Activated T-helper 1 cell treated with anti-CD3 and anti-CD28 coated beads, Interleukin-12 subunit alpha, Interleukin-12 subunit beta, Interleukin-2, Interleukin-4 antibody, amounts not matched to agents 30 ng/mL and 10 ng/mL and 1 ng/mL, durations not matched to agents 14 hours and 24 hours and 36 hours (primary cell): ENCODE results near the gene RBM20. TPM values are rescaled to one million over a fixed set of nuclear protein-coding genes. Genes with fewer than 3 reads are reported as not detected.

ENCODE experiments used
- DNase-seq: peaks from one replicate; pipeline ENCODE4 v3.0.0; 2021; ENCODE audit warnings: low spot score
- H3K27ac Mint-ChIP-seq: one replicate; pipeline ENCODE4 v1.8.0; 2021; ENCODE audit warnings: mild to moderate bottlenecking, mixed read lengths
- H3K27me3 Mint-ChIP-seq: one replicate; pipeline ENCODE4 v1.8.0; 2022; ENCODE audit warnings: mild to moderate bottlenecking, moderate library complexity, mixed read lengths; ENCODE audit not compliant: insufficient read depth
- H3K36me3 Mint-ChIP-seq: one replicate; pipeline ENCODE4 v1.8.0; 2021; ENCODE audit warnings: low read depth, mixed read lengths
- H3K4me1 Mint-ChIP-seq: one replicate; pipeline ENCODE4 v1.8.0; 2021; ENCODE audit warnings: low read depth, mixed read lengths
- H3K4me3 Mint-ChIP-seq: one replicate; pipeline ENCODE4 v1.8.0; 2021; ENCODE audit warnings: mild to moderate bottlenecking, moderate library complexity, mixed read lengths
- H3K9me3 Mint-ChIP-seq: one replicate; pipeline ENCODE4 v1.8.0; 2021; ENCODE audit warnings: mixed read lengths
- intact Hi-C: fragments of 100-400 bp; cut with micrococcal nuclease; formaldehyde crosslinking; loops from one replicate; pipeline ENCODE4 v1.15.1; 2024
- total RNA-seq: library from RNA; stranded (reverse); gene quantifications from 2 replicates; pipeline ENCODE4 v1.2.3, GENCODE V29; 2022

Gene RBM20
- total RNA-seq, 1 donor from 2014 or later = not detected

GRCh38 chr10:110867807-110868465, 223.8 kb downstream of the RBM20 start:
- no peak for DNase-seq
- peaks cover 92% of the 10 kb centered on the region for H3K4me1 Mint-ChIP-seq

GRCh38 chr10:110868981-110869380, 224.8 kb downstream of the RBM20 start:
- Mint-ChIP-seq H3K27ac (peak overlapping the region; percentile 98), H3K36me3 (peaks cover 2% of the 10 kb centered on the region), H3K4me1 (peaks cover 90% of the 10 kb centered on the region), H3K4me3 (peak overlapping the region; percentile 93), H3K27me3 (no peaks in the 10 kb centered on the region), H3K9me3 (no peaks in the 10 kb centered on the region)
- no peak for DNase-seq
- intact Hi-C loops = loop anchor here (10.0 kb wide), 4 partner anchors 254 to 864 kb away; partner anchors contain the start of gene ADD3

More at GRCh38 chr10:110867807-110868465, 223.8 kb downstream of the RBM20 start:
- Mint-ChIP-seq H3K9me3 (no peaks in the 10 kb centered on the region), H3K4me3 (peak overlapping the region; percentile 34), H3K36me3 (peaks cover 4% of the 10 kb centered on the region), H3K27ac (peak overlapping the region; percentile 98), H3K27me3 (no peaks in the 10 kb centered on the region)
- intact Hi-C loops = loop anchor here (10.0 kb wide), 4 partner anchors 253 to 863 kb away; partner anchors contain the start of gene ADD3

- Mint-ChIP-seq H3K36me3 (peaks cover 9% of the 10 kb centered on the region), H3K27ac (peak overlapping the region; percentile 98), H3K9me3 (no peaks in the 10 kb centered on the region), H3K4me1 (peaks cover 80% of the 10 kb centered on the region), H3K27me3 (no peaks in the 10 kb centered on the region), H3K4me3 (peak overlapping the region; percentile 93)
- intact Hi-C loops = loop anchor here (1.0 to 5.0 kb wide), 4 partner anchors 14 to 569 kb away; partner anchors contain the start of genes BBIP1, SHOC2 and SMNDC1
- no peak for DNase-seq
Observed at GRCh38 chr10:110870823-110871297, 226.7 kb downstream of the RBM20 start.

GRCh38 chr10:110871298-110872084, 227.4 kb downstream of the RBM20 start, which contains the start of gene PDCD4:
PDCD4 (plus strand) TSS chr10:110871928; CDS start chr10:110876028, 4,100 bp downstream.
- intact Hi-C loops = loop anchor here (1.0 to 5.0 kb wide), 8 partner anchors 7 to 569 kb away; partner anchors contain the start of genes BBIP1, SHOC2 and SMNDC1
- no peaks in the 10 kb centered on the region for H3K27me3 Mint-ChIP-seq
- H3K4me1 Mint-ChIP-seq = peaks cover 74% of the 10 kb centered on the region
- peak; percentile 94 for DNase-seq
- H3K9me3 Mint-ChIP-seq = no peaks in the 10 kb centered on the region
- peaks cover 9% of the 10 kb centered on the region for H3K36me3 Mint-ChIP-seq
- peak within 1 kb of the TSS; percentile 98 for H3K27ac Mint-ChIP-seq
- peak within 1 kb of the TSS; percentile 96 for H3K4me3 Mint-ChIP-seq

GRCh38 chr10:110872145-110872983, 228.2 kb downstream of the RBM20 start:
- Mint-ChIP-seq H3K27ac (peak overlapping the region; percentile 95), H3K36me3 (peaks cover 12% of the 10 kb centered on the region), H3K27me3 (no peaks in the 10 kb centered on the region), H3K9me3 (no peaks in the 10 kb centered on the region), H3K4me3 (peak overlapping the region; percentile 96), H3K4me1 (peaks cover 69% of the 10 kb centered on the region)
- DNase-seq = peak; percentile 59
- intact Hi-C loops = loop anchor here (1.0 to 5.0 kb wide), 5 partner anchors 8 to 570 kb away; partner anchors contain the start of gene SMNDC1

- intact Hi-C loops = loop anchor here (1.0 to 5.0 kb wide), 7 partner anchors 9 to 571 kb away; partner anchors contain the start of gene SMNDC1
- no peak for DNase-seq
- Mint-ChIP-seq H3K9me3 (no peaks in the 10 kb centered on the region), H3K36me3 (peaks cover 20% of the 10 kb centered on the region), H3K4me1 (peaks cover 67% of the 10 kb centered on the region), H3K27me3 (no peaks in the 10 kb centered on the region), H3K4me3 (peak overlapping the region; percentile 96), H3K27ac (peak overlapping the region; percentile 95)
Observed at GRCh38 chr10:110872984-110873923, 229.1 kb downstream of the RBM20 start.

- Mint-ChIP-seq H3K27me3 (no peaks in the 10 kb centered on the region), H3K4me1 (peaks cover 65% of the 10 kb centered on the region), H3K9me3 (no peaks in the 10 kb centered on the region), H3K4me3 (peak overlapping the region; percentile 79), H3K27ac (no peak overlapping the region), H3K36me3 (peaks cover 26% of the 10 kb centered on the region)
- intact Hi-C loops = loop anchor here (1.0 to 5.0 kb wide), 5 partner anchors 9 to 572 kb away; partner anchors contain the start of gene SMNDC1
- no peak for DNase-seq
Observed at GRCh38 chr10:110873951-110874350, 229.8 kb downstream of the RBM20 start.

- H3K9me3 Mint-ChIP-seq = no peaks in the 10 kb centered on the region
- H3K4me3 Mint-ChIP-seq = no peak overlapping the region
- intact Hi-C loops = no loop called here
- peaks cover 32% of the 10 kb centered on the region for H3K36me3 Mint-ChIP-seq
- H3K27me3 Mint-ChIP-seq = no peaks in the 10 kb centered on the region
- peaks cover 51% of the 10 kb centered on the region for H3K4me1 Mint-ChIP-seq
- no peak overlapping the region for H3K27ac Mint-ChIP-seq
- no peak for DNase-seq
Observed at GRCh38 chr10:110876000-110876399, 231.9 kb downstream of the RBM20 start.

- H3K27ac Mint-ChIP-seq = no peak overlapping the region
- no peak overlapping the region for H3K4me3 Mint-ChIP-seq
- intact Hi-C loops = no loop called here
- H3K4me1 Mint-ChIP-seq = peaks cover 50% of the 10 kb centered on the region
- H3K36me3 Mint-ChIP-seq = peaks cover 39% of the 10 kb centered on the region
- DNase-seq = no peak
- no peaks in the 10 kb centered on the region for H3K9me3 Mint-ChIP-seq
- no peaks in the 10 kb centered on the region for H3K27me3 Mint-ChIP-seq
Observed at GRCh38 chr10:110876788-110877187, 232.7 kb downstream of the RBM20 start.

- Mint-ChIP-seq H3K4me3 (no peak overlapping the region), H3K27ac (no peak overlapping the region), H3K9me3 (no peaks in the 10 kb centered on the region), H3K36me3 (peaks cover 58% of the 10 kb centered on the region), H3K4me1 (peaks cover 54% of the 10 kb centered on the region), H3K27me3 (no peaks in the 10 kb centered on the region)
- intact Hi-C loops = no loop called here
- no peak for DNase-seq
Observed at GRCh38 chr10:110880012-110880411, 235.9 kb downstream of the RBM20 start.

GRCh38 chr10:110881247-110881646, 237.1 kb downstream of the RBM20 start:
- no peak overlapping the region for H3K27ac Mint-ChIP-seq
- DNase-seq = no peak
- H3K9me3 Mint-ChIP-seq = no peaks in the 10 kb centered on the region
- H3K4me1 Mint-ChIP-seq = peaks cover 61% of the 10 kb centered on the region
- H3K27me3 Mint-ChIP-seq = no peaks in the 10 kb centered on the region
- H3K36me3 Mint-ChIP-seq = peaks cover 59% of the 10 kb centered on the region
- no peak overlapping the region for H3K4me3 Mint-ChIP-seq
- intact Hi-C loops = no loop called here
